Right ventricle myocardium inferior (tissue), 1 donor: ENCODE measurements around the gene KCNQ1. TPM values are rescaled to one million over a fixed set of nuclear protein-coding genes. Genes with fewer than 3 reads are reported as not detected.

ENCODE experiments used
- ATAC-seq: fragments of 200-7000 bp; cut with Tn5 transposase; one replicate; pipeline ENCODE4 v1.9.1; 2020; ENCODE audit warnings: mild to moderate bottlenecking, moderate library complexity
- DNase-seq: peaks from one replicate; pipeline ENCODE4 v3.0.0; 2021; ENCODE audit errors: missing footprints
- intact Hi-C: fragments of 100-400 bp; cut with DNase I; formaldehyde crosslinking; loops from one replicate; pipeline ENCODE4 v1.11.0; 2022
- total RNA-seq: library from RNA; stranded (reverse); fragmentation: NEBNext Ultra II Directional; extraction: Animal tissue kit (Norgen Biotek cat#: 25700); gene quantifications from one replicate; pipeline ENCODE4 v1.2.1, GENCODE V29; 2021
- donor health status: DM: no; HTN: yes; CAD: no; lungs with severe emphysema.

The KCNQ1 gene
- total RNA-seq, 1 donor from 2014 or later = 40.0 TPM

GRCh38 chr11:2574043-2574552, 129.3 kb downstream of the KCNQ1 start:
- ATAC-seq (no peak), DNase-seq (peak; percentile 31)
- intact Hi-C loops = no loop called here

GRCh38 chr11:2574553-2575535, 130.0 kb downstream of the KCNQ1 start:
- DNase-seq = peak; percentile 56
- no peak for ATAC-seq
- intact Hi-C loops = no loop called here

- DNase-seq (peak; percentile 40), ATAC-seq (no peak)
- intact Hi-C loops = no loop called here
These were observed 130.8 kb downstream of the KCNQ1 start for GRCh38 chr11:2575591-2576051.

GRCh38 chr11:2576111-2576510, 131.3 kb downstream of the KCNQ1 start:
- peak; percentile 41 for DNase-seq

GRCh38 chr11:2576549-2576948, 131.7 kb downstream of the KCNQ1 start:
- DNase-seq (peak; percentile 35), ATAC-seq (no peak)
- intact Hi-C loops = no loop called here

More at GRCh38 chr11:2576111-2576510, 131.3 kb downstream of the KCNQ1 start:
- intact Hi-C loops = no loop called here
- ATAC-seq = no peak

- ATAC-seq = no peak
- DNase-seq = peak; percentile 59
- intact Hi-C loops = no loop called here
These were observed 132.5 kb downstream of the KCNQ1 start for GRCh38 chr11:2577031-2577990.

GRCh38 chr11:2577991-2578928, 133.5 kb downstream of the KCNQ1 start:
- peak; percentile 71 for DNase-seq
- intact Hi-C loops = no loop called here
- ATAC-seq = no peak

- no peak for ATAC-seq
- intact Hi-C loops = no loop called here
- peak; percentile 32 for DNase-seq
These were observed 134.1 kb downstream of the KCNQ1 start for GRCh38 chr11:2578929-2579270.

GRCh38 chr11:2579315-2580060, 134.7 kb downstream of the KCNQ1 start:
- DNase-seq (peak; percentile 50), ATAC-seq (no peak)
- intact Hi-C loops = no loop called here

GRCh38 chr11:2580061-2580421, 135.2 kb downstream of the KCNQ1 start:
- peak; percentile 40 for DNase-seq
- intact Hi-C loops = no loop called here
- ATAC-seq = no peak

- ATAC-seq = no peak
- intact Hi-C loops = no loop called here
- DNase-seq = peak; percentile 48
These were observed 135.8 kb downstream of the KCNQ1 start for GRCh38 chr11:2580571-2581001.

- intact Hi-C loops = no loop called here
- ATAC-seq (no peak), DNase-seq (peak; percentile 50)
These were observed 136.5 kb downstream of the KCNQ1 start for GRCh38 chr11:2581151-2581930.

GRCh38 chr11:2581931-2582350, 137.1 kb downstream of the KCNQ1 start:
- intact Hi-C loops = no loop called here
- ATAC-seq (no peak), DNase-seq (peak; percentile 63)

GRCh38 chr11:2582351-2582945, 137.6 kb downstream of the KCNQ1 start:
- peak; percentile 43 for DNase-seq
- ATAC-seq = no peak
- intact Hi-C loops = no loop called here

- DNase-seq (no peak), ATAC-seq (no peak)
- intact Hi-C loops = no loop called here
These were observed 138.3 kb downstream of the KCNQ1 start for GRCh38 chr11:2582946-2583604.

GRCh38 chr11:2583605-2583958, 138.8 kb downstream of the KCNQ1 start:
- DNase-seq (peak; percentile 41), ATAC-seq (no peak)
- intact Hi-C loops = no loop called here
